Glutamatergic neuron (in vitro differentiated cells): ENCODE data around the gene SYNE1. TPM values are rescaled to one million over a fixed set of nuclear protein-coding genes. Genes with fewer than 3 reads are reported as not detected.

Source experiments
- DNase-seq: peaks from one replicate; pipeline ENCODE4 v3.0.0; 2022
- H3K27ac Mint-ChIP-seq: one replicate; pipeline ENCODE4 v1.8.0; 2020; ENCODE audit warnings: mild to moderate bottlenecking, mixed read lengths, inconsistent platforms; ENCODE audit not compliant: unreplicated experiment
- H3K27me3 Mint-ChIP-seq: one replicate; pipeline ENCODE4 v1.8.0; 2020; ENCODE audit warnings: mild to moderate bottlenecking, moderate library complexity, mixed read lengths, inconsistent platforms; ENCODE audit not compliant: unreplicated experiment
- H3K36me3 Mint-ChIP-seq: one replicate; pipeline ENCODE4 v1.8.0; 2020; ENCODE audit warnings: mild to moderate bottlenecking, mixed read lengths, inconsistent platforms; ENCODE audit not compliant: unreplicated experiment
- H3K4me1 Mint-ChIP-seq: one replicate; pipeline ENCODE4 v1.8.0; 2020; ENCODE audit warnings: mild to moderate bottlenecking, low read depth, mixed read lengths, inconsistent platforms; ENCODE audit not compliant: unreplicated experiment
- H3K4me3 Mint-ChIP-seq: one replicate; pipeline ENCODE4 v1.8.0; 2020; ENCODE audit warnings: mild to moderate bottlenecking, mixed read lengths, inconsistent platforms; ENCODE audit not compliant: unreplicated experiment
- H3K9me3 Mint-ChIP-seq: one replicate; pipeline ENCODE4 v1.8.0; 2020; ENCODE audit warnings: mild to moderate bottlenecking, moderate library complexity, mixed read lengths, inconsistent platforms; ENCODE audit not compliant: unreplicated experiment
- total RNA-seq: library from RNA; stranded (reverse); fragmentation: NEBNext Ultra II Directional; extraction: Animal tissue kit (Norgen Biotek cat#: 25700); gene quantifications from one replicate; pipeline ENCODE4 v1.2.1, GENCODE V29; 2021; ENCODE audit not compliant: unreplicated experiment
- TF ChIP-seq, protein P1 (sequence below): fragments of 200-600 bp; sonication (generic); IDR thresholded peaks from one replicate; pipeline ENCODE4 v1.5.0; 2021; ENCODE audit not compliant: partially characterized antibody, unreplicated experiment

Gene SYNE1
- total RNA-seq, 1 donor from 2014 or later = 23.4 TPM

DNA sequence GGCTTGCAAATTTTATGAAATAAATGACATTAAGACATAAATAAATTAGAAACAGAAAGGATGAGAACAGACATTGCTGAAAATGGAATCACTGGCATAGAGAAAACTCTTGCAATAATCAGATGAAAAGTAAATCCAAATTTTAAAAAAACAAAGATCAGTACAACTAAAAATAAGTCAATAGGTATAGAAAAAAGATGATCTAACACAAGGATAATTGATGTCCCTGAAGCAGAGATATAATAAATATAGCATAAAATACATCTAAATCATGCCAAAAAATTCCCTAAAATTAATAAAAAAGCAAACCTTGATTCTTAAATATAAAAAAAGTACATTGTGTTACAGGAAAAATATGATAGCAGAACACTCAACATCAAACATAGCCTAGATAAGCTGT, 379.6 kb downstream of the SYNE1 start:
- DNase-seq = no peak
- no peaks in the 10 kb centered on the region for H3K4me1 Mint-ChIP-seq
- H3K27me3 Mint-ChIP-seq = peaks cover 2% of the 10 kb centered on the region
- no peak overlapping the region for H3K27ac Mint-ChIP-seq
- TF ChIP-seq, protein P1, sequence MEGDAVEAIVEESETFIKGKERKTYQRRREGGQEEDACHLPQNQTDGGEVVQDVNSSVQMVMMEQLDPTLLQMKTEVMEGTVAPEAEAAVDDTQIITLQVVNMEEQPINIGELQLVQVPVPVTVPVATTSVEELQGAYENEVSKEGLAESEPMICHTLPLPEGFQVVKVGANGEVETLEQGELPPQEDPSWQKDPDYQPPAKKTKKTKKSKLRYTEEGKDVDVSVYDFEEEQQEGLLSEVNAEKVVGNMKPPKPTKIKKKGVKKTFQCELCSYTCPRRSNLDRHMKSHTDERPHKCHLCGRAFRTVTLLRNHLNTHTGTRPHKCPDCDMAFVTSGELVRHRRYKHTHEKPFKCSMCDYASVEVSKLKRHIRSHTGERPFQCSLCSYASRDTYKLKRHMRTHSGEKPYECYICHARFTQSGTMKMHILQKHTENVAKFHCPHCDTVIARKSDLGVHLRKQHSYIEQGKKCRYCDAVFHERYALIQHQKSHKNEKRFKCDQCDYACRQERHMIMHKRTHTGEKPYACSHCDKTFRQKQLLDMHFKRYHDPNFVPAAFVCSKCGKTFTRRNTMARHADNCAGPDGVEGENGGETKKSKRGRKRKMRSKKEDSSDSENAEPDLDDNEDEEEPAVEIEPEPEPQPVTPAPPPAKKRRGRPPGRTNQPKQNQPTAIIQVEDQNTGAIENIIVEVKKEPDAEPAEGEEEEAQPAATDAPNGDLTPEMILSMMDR = no peak
- H3K4me3 Mint-ChIP-seq = no peak overlapping the region
- H3K36me3 Mint-ChIP-seq = peaks cover 9% of the 10 kb centered on the region
- H3K9me3 Mint-ChIP-seq = peaks cover 2% of the 10 kb centered on the region

DNA sequence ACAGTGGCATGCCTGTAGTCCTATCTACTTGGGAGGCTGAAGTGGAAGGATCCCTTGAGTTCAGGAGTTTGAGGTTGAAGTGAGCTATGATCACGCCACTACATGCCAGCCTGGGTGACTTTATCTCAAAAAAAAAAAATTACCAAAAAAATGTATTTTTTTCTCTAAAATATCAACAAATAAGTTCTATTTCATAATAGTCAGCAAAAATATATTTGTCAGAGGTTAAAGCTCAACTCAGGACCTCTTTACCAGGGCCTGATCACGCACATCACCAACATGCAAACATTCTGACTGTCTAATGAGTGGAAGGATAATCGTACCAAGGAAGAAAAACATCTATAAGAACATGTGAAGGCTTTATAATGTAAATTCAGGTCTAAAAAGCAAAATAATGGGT, 387.0 kb downstream of the SYNE1 start:
- Mint-ChIP-seq H3K27me3 (no peaks in the 10 kb centered on the region), H3K4me1 (peaks cover 17% of the 10 kb centered on the region), H3K27ac (no peak overlapping the region), H3K4me3 (no peak overlapping the region), H3K36me3 (no peaks in the 10 kb centered on the region), H3K9me3 (no peaks in the 10 kb centered on the region)
- TF ChIP-seq, protein P1 = no peak
- DNase-seq = no peak

DNA sequence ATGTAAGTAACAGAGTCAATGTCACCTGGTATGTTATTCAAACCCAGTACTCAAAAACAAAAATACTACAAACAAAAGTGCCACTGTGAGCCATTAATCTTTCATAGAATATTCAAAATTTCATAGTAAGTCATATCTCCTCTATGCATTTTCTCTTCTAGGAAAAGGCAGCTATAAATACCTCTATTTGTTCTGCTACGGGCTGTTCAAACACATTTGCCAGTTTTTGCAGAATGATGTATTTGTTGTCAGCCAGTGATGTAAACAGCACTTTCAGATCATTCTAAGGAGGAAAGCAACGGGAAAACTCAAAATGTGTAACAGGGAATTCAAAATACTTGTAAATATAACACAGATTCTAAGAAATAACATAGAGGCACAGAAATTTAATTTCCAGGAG, 388.2 kb downstream of the SYNE1 start:
- Mint-ChIP-seq H3K4me1 (peaks cover 24% of the 10 kb centered on the region), H3K9me3 (no peaks in the 10 kb centered on the region), H3K27me3 (no peaks in the 10 kb centered on the region), H3K4me3 (no peak overlapping the region), H3K27ac (no peak overlapping the region), H3K36me3 (no peaks in the 10 kb centered on the region)
- TF ChIP-seq, protein P1 = no peak
- no peak for DNase-seq

DNA sequence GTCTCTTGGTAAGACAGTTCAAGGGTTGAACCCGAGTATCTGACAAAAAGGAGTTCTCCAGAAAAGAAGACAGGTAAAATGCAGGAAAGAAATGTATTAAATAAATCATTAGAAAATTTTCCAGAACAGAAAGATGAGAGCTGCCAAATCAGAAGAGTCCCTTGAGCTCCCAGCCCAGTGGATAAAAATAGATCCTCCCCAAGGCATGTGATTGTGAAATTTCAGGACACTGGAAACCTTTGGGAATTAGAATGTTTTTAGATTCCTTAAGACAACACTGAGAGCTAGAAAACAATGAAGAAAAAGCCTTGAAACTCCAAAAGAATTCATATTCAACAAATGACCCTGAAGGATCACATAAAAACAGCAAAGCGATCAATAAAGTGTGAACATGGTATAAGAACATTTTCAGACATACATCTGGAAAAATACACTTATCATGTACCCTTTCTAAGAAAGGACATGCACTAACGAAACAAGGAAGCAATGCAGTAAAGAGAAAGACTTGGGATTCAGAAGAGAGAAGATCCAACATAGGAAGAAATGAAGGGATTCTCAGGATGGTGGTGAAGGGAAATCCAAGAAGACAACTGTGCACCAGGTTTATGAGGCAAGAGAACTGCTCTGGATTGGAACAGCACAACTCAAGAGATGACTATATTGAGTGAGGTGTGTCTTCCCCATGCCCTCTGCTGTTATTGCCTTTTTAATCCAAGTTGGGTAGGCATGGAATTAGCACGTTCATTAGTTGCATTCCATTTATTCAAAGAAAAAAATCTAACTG, 390.4 kb downstream of the SYNE1 start:
- DNase-seq = no peak
- H3K36me3 Mint-ChIP-seq = no peaks in the 10 kb centered on the region
- H3K27me3 Mint-ChIP-seq = no peaks in the 10 kb centered on the region
- peaks cover 24% of the 10 kb centered on the region for H3K4me1 Mint-ChIP-seq
- no peak overlapping the region for H3K27ac Mint-ChIP-seq
- H3K9me3 Mint-ChIP-seq = no peaks in the 10 kb centered on the region
- TF ChIP-seq, protein P1 = no peak
- no peak overlapping the region for H3K4me3 Mint-ChIP-seq

DNA sequence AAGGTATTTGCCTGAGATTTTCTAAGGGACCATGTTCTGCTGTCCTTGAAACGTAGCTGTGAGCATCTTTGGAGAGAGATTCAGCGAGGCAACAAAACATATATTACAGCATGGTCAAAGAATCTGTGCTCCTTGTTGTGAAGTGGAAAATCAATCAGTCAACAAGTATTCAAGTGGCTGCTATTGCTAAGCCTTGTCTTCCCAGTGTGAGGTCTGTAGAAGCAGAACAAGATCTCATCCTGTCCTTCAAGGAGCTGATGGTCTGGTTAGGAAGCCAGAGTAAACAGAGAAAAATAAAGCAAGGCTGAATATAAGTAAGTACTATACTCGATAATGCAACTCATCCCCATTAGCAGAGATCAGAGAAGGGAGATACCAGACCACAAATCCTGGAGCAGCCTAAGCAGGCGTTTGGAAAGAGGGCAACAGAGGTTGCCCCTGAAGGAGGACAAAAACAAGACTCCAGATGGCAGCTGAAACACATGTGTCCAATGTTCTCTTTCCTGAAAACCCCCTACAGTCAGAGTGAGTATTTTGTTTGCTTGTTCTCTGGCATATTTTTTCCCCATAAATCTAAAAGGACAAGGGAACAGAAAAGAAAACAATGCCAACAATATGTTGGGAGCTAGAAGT, 392.0 kb downstream of the SYNE1 start:
- TF ChIP-seq, protein P1 = no peak
- DNase-seq = no peak
- H3K4me3 Mint-ChIP-seq = no peak overlapping the region
- no peaks in the 10 kb centered on the region for H3K27me3 Mint-ChIP-seq
- H3K36me3 Mint-ChIP-seq = no peaks in the 10 kb centered on the region
- H3K4me1 Mint-ChIP-seq = peaks cover 24% of the 10 kb centered on the region
- no peaks in the 10 kb centered on the region for H3K9me3 Mint-ChIP-seq
- H3K27ac Mint-ChIP-seq = no peak overlapping the region
